Kidney (tissue), 14 donors: ENCODE data around the gene HRH1. TPM values are rescaled to one million over a fixed set of nuclear protein-coding genes. Genes with fewer than 3 reads are reported as not detected.

Experiments
- DNase-seq, 5 donors: peaks; one replicate each; pipeline ENCODE4 v3.0.0-alpha.2; 2013 to 2020
- FAIRE-seq: peaks from 2 replicates; lab custom pipeline; 2012; peaks lifted over from hg19 to GRCh38; lab: Jason Lieb, UNC
- H3K27ac ChIP-seq, 2 donors: one replicate each; pipeline ENCODE4 v1.7.0; 2013; ENCODE audit warnings: low read depth in 2 of 2, low read length in 2 of 2, inconsistent platforms in 1 of 2
- H3K27me3 ChIP-seq: one replicate; pipeline ENCODE4 v1.7.1; 2013; ENCODE audit warnings: low read length, inconsistent platforms; ENCODE audit not compliant: control insufficient read depth, insufficient read depth
- H3K36me3 ChIP-seq, 3 donors: one replicate each; pipeline versions ENCODE4 v1.7.0 to v1.7.1; 2013; ENCODE audit warnings: low read length in 3 of 3, control low read depth in 1 of 3, inconsistent platforms in 1 of 3; ENCODE audit not compliant: insufficient read depth in 3 of 3, control insufficient read depth in 2 of 3
- H3K4me1 ChIP-seq, 3 donors: one replicate each; pipeline versions ENCODE4 v1.7.0 to v1.7.1; 2013; ENCODE audit warnings: low read length in 3 of 3, inconsistent platforms in 1 of 3, low read depth in 1 of 3; ENCODE audit not compliant: control insufficient read depth in 2 of 3, insufficient read depth in 2 of 3
- H3K4me3 ChIP-seq, 3 donors: one replicate each; pipeline versions ENCODE4 v1.7.0 to v1.8.1; 2013; ENCODE audit warnings: low read length in 3 of 3, control low read depth in 1 of 3, inconsistent platforms in 1 of 3
- H3K9ac ChIP-seq, 3 donors: one replicate each; pipeline versions ENCODE4 v1.7.0 to v1.7.1; 2013; ENCODE audit warnings: low read length in 3 of 3, control low read depth in 1 of 3, inconsistent platforms in 1 of 3
- H3K9me3 ChIP-seq, 3 donors: one replicate each; pipeline versions ENCODE4 v1.7.0 to v1.7.1; 2013; ENCODE audit warnings: low read length in 3 of 3, control low read depth in 1 of 3, inconsistent platforms in 1 of 3; ENCODE audit not compliant: control insufficient read depth in 2 of 3, insufficient read depth in 1 of 3
- intact Hi-C: fragments of 100-400 bp; cut with DNase I; formaldehyde crosslinking; loops from one replicate; pipeline ENCODE4 v1.11.1; 2022
- polyA plus RNA-seq: library from polyadenylated mRNA; stranded (reverse); fragments of 350-450 nt; fragmentation: Illumina TruSeq; extraction: RNeasy Lipid Tissue Mini Kit (QIAGEN cat#74804); gene quantifications from one replicate; pipeline ENCODE4 v1.2.3, GENCODE V29; 2014; ENCODE audit warnings: low read depth, low replicate concordance; ENCODE audit not compliant: insufficient read depth
- total RNA-seq: library from RNA; stranded (reverse); fragmentation: NEBNext Ultra II Directional; extraction: Animal tissue kit (Norgen Biotek cat#: 25700); gene quantifications from one replicate; pipeline ENCODE4 v1.2.1, GENCODE V29; 2021
- TF ChIP-seq, protein P1 (sequence below): IDR thresholded peaks from 3 replicates; pipeline ENCODE4 v1.5.1; 2012; ENCODE audit warnings: mild to moderate bottlenecking, moderate library complexity, borderline replicate concordance; ENCODE audit not compliant: insufficient read depth; ENCODE audit errors: extremely low read depth
- donor health status: control.
- donor health status: control.
- donor health status: control.
- donor health status: control.
- donor health status: control.
- donor health status: DM: yes; HTN: yes; CAD: no.
- donor health status: Normal renal cell carcinoma (clear cell type).

The HRH1 gene
- total and polyA plus RNA-seq, 2 donors from 2014 or later, result 1.9 to 32.3 TPM

- Histone ChIP-seq H3K27me3 (no peaks in the 10 kb centered on the region), H3K9ac (no peak overlapping the region), H3K4me1 (no peaks in the 10 kb centered on the region), H3K4me3 (no peak overlapping the region), H3K27ac (no peak overlapping the region), H3K36me3 (no peaks in the 10 kb centered on the region), H3K9me3 (peaks cover 0 to 2% (median 0%) of the 10 kb centered on the region in 3 donors)
- no peak for DNase-seq
- no peak for FAIRE-seq
- TF ChIP-seq, protein P1, sequence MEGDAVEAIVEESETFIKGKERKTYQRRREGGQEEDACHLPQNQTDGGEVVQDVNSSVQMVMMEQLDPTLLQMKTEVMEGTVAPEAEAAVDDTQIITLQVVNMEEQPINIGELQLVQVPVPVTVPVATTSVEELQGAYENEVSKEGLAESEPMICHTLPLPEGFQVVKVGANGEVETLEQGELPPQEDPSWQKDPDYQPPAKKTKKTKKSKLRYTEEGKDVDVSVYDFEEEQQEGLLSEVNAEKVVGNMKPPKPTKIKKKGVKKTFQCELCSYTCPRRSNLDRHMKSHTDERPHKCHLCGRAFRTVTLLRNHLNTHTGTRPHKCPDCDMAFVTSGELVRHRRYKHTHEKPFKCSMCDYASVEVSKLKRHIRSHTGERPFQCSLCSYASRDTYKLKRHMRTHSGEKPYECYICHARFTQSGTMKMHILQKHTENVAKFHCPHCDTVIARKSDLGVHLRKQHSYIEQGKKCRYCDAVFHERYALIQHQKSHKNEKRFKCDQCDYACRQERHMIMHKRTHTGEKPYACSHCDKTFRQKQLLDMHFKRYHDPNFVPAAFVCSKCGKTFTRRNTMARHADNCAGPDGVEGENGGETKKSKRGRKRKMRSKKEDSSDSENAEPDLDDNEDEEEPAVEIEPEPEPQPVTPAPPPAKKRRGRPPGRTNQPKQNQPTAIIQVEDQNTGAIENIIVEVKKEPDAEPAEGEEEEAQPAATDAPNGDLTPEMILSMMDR, result no peak
- intact Hi-C loops, result no loop called here
Measured at GRCh38 chr3:11116336-11117059, 37.8 kb upstream of the HRH1 start.

DNA sequence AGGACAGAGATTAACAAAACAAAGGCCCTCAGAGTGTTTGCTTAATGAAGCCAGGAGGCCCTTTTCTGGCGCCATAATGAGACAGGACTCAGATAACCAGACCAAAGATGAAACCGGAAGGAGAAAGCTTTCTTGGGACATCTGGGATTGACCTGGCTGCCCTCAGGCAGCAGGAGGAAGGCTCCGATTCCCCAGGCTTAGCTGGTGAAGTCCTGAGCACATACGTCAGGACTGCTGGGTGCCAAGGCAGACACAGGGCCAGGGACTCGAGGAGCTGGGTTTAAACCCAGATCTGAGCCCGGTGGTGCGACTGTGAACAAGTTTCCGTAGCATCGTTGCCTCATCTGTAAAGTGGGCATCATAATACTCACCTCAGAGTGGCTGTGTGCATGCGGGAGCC is 36.7 kb upstream of the HRH1 start:
- no peaks in the 10 kb centered on the region for H3K36me3 ChIP-seq
- no peak overlapping the region for H3K27ac ChIP-seq
- no peak overlapping the region for H3K9ac ChIP-seq
- intact Hi-C loops, result no loop called here
- TF ChIP-seq, protein P1, result no peak
- no peaks in the 10 kb centered on the region for H3K27me3 ChIP-seq
- peaks cover 0 to 2% (median 0%) of the 10 kb centered on the region in 3 donors for H3K9me3 ChIP-seq
- no peaks in the 10 kb centered on the region for H3K4me1 ChIP-seq
- DNase-seq (no peak), FAIRE-seq (no peak)
- H3K4me3 ChIP-seq, result no peak overlapping the region

GRCh38 chr3:11118181-11118682 is 36.1 kb upstream of the HRH1 start:
- DNase-seq (no peak), FAIRE-seq (no peak)
- H3K4me3 ChIP-seq, result no peak overlapping the region
- H3K36me3 ChIP-seq, result no peaks in the 10 kb centered on the region
- no peaks in the 10 kb centered on the region for H3K4me1 ChIP-seq
- intact Hi-C loops, result no loop called here
- no peak overlapping the region for H3K9ac ChIP-seq
- TF ChIP-seq, protein P1, result no peak
- peaks cover 0 to 8% (median 0%) of the 10 kb centered on the region in 3 donors for H3K9me3 ChIP-seq
- no peaks in the 10 kb centered on the region for H3K27me3 ChIP-seq
- no peak overlapping the region for H3K27ac ChIP-seq
